Endothelial cell of umbilical vein (primary cell): ENCODE results near the gene MRTFA. TPM values are rescaled to one million over a fixed set of nuclear protein-coding genes. Genes with fewer than 3 reads are reported as not detected.

Source experiments
- BruUV-seq: library from RNA; stranded (reverse); fragments of 400-500 nt; replicated peaks from 2 replicates; lab custom pipeline; 2021; lab: Mats Ljungman, UMichigan
- CTCF ChIA-PET: fragments of 300-600, 350-600 bp; sonication (Branson Sonifier 250); formaldehyde crosslinking; loops from one replicate; lab custom pipeline; 2021; ENCODE audit warnings: antibody characterized with exemption, inconsistent platforms; lab: Charles Lee
- POLR2A ChIA-PET: fragments of 300-600, 350-600 bp; sonication (Branson Sonifier 250); formaldehyde crosslinking; loops from one replicate; lab custom pipeline; 2021; ENCODE audit warnings: antibody characterized with exemption, inconsistent platforms; lab: Charles Lee
- DNase-seq: peaks from one replicate; pipeline ENCODE4 v3.0.0-alpha.2; 2011; ENCODE audit warnings: low read depth, low spot score
- FAIRE-seq: peaks from 2 replicates; lab custom pipeline; 2011; peaks lifted over from hg19 to GRCh38; lab: Jason Lieb, UNC
- H2AFZ ChIP-seq: 2 replicates; pipeline ENCODE4 v1.6.0; 2012; ENCODE audit warnings: low read depth, low read length, control low read depth, inconsistent platforms
- H3K27ac ChIP-seq: 2 replicates; pipeline ENCODE4 v1.5.1; 2011; ENCODE audit warnings: low read depth, mild to moderate bottlenecking, control low read depth, low read length, moderate library complexity; ENCODE audit not compliant: insufficient read depth
- H3K27me3 ChIP-seq, 2 experiments: 2 replicates each; pipeline versions ENCODE4 v1.6.0 to v1.6.1; 2011; ENCODE audit warnings: low read length in 2 of 2, mixed read lengths in 1 of 2; ENCODE audit not compliant: control insufficient read depth in 2 of 2, insufficient read depth in 2 of 2
- H3K36me3 ChIP-seq, 2 experiments: 2 replicates in 1 of 2; 3 replicates in 1 of 2; pipeline ENCODE4 v1.5.1; 2011; ENCODE audit warnings: low read length in 2 of 2, mild to moderate bottlenecking in 1 of 2, moderate library complexity in 1 of 2; ENCODE audit not compliant: control insufficient read depth in 2 of 2, insufficient read depth in 2 of 2; ENCODE audit errors: extremely low read depth in 1 of 2
- H3K4me1 ChIP-seq: 3 replicates; pipeline ENCODE4 v1.5.1; 2011; ENCODE audit warnings: mild to moderate bottlenecking, low read length; ENCODE audit not compliant: control insufficient read depth, insufficient read depth; ENCODE audit errors: extremely low read depth
- H3K4me2 ChIP-seq: 2 replicates; pipeline ENCODE4 v1.6.1; 2011; ENCODE audit warnings: low read length, control low read depth, mixed read lengths; ENCODE audit not compliant: insufficient read depth
- H3K4me3 ChIP-seq, 3 experiments: fragments of 200-600 bp in 1 of 3; sonication (generic), shearing (Covaris generic) in 1 of 3; replicated peaks in 1 of 3; 2 replicates each; pipeline ENCODE4 v1.5.1; 2011 to 2016; ENCODE audit warnings: control low read depth in 3 of 3, low read length in 3 of 3, mild to moderate bottlenecking in 2 of 3, inconsistent platforms in 1 of 3, low read depth in 1 of 3, moderate library complexity in 1 of 3; ENCODE audit not compliant: insufficient read depth in 1 of 3
- H3K79me2 ChIP-seq: 2 replicates; pipeline ENCODE4 v1.6.0; 2012; ENCODE audit warnings: low read length, inconsistent platforms; ENCODE audit not compliant: control insufficient read depth, insufficient read depth
- H3K9ac ChIP-seq: replicated peaks from 2 replicates; pipeline ENCODE3; 2011; ENCODE audit warnings: low read length, control low read depth; ENCODE audit not compliant: insufficient read depth; ENCODE audit errors: extremely low read depth
- H3K9me1 ChIP-seq: replicated peaks from 3 replicates; pipeline ENCODE4 v1.6.0; 2011; ENCODE audit warnings: mild to moderate bottlenecking, low read length; ENCODE audit not compliant: control insufficient read depth, insufficient read depth; ENCODE audit errors: extremely low read depth
- H3K9me3 ChIP-seq: replicated peaks from 2 replicates; pipeline ENCODE4 v1.5.1; 2012; ENCODE audit warnings: low read length, inconsistent platforms; ENCODE audit not compliant: control insufficient read depth, insufficient read depth
- H4K20me1 ChIP-seq: replicated peaks from 2 replicates; pipeline ENCODE3; 2011; ENCODE audit warnings: mild to moderate bottlenecking, low read length; ENCODE audit not compliant: control insufficient read depth, insufficient read depth; ENCODE audit errors: extremely low read depth
- EZH2 ChIP-seq: IDR thresholded peaks from 2 replicates; pipeline ENCODE4 v1.6.1; 2012; ENCODE audit warnings: borderline replicate concordance, low read depth, mild to moderate bottlenecking, moderate library complexity, low read length, inconsistent platforms; ENCODE audit not compliant: severe bottlenecking
- FOS ChIP-seq: IDR thresholded peaks from 2 replicates; pipeline ENCODE4 v1.6.1; 2011; ENCODE audit warnings: mild to moderate bottlenecking, low read length, moderate library complexity, borderline replicate concordance; ENCODE audit not compliant: insufficient read depth
- GATA2 ChIP-seq: IDR thresholded peaks from 2 replicates; pipeline ENCODE4 v1.7.0; 2011; ENCODE audit warnings: low read depth, mild to moderate bottlenecking, moderate library complexity, mixed read lengths, low read length; ENCODE audit not compliant: insufficient read length, insufficient read depth
- JUN ChIP-seq: IDR thresholded peaks from 2 replicates; pipeline ENCODE4 v1.6.1; 2011; ENCODE audit warnings: borderline replicate concordance, low read depth; ENCODE audit not compliant: insufficient read length, insufficient read depth
- MYC ChIP-seq: IDR thresholded peaks from one replicate; pipeline ENCODE4 v1.6.1; 2011; ENCODE audit warnings: mild to moderate bottlenecking, low read depth, low read length
- POLR2A ChIP-seq: IDR thresholded peaks from 2 replicates; pipeline ENCODE4 v1.6.1; 2012; ENCODE audit warnings: low read depth, mild to moderate bottlenecking, control low read depth, low read length
- POLR2AphosphoS5 ChIP-seq: IDR thresholded peaks from 2 replicates; pipeline ENCODE4 v1.6.1; 2012; ENCODE audit warnings: low read depth, mild to moderate bottlenecking, control low read depth, low read length, moderate library complexity; ENCODE audit not compliant: insufficient read depth
- dilution Hi-C: fragments of 300-500 bp; cut with MboI; formaldehyde crosslinking; loops from one replicate; pipeline ENCODE4 v1.15.0; 2019; ENCODE audit warnings: low sequenced_read_pairs; ENCODE audit not compliant: extremely low pct_ligation_motif_present
- intact Hi-C: fragments of 100-400 bp; cut with micrococcal nuclease; formaldehyde crosslinking; loops from one replicate; pipeline ENCODE4 v1.10.0; 2022
- polyA plus RNA-seq, 4 experiments: library from polyadenylated mRNA; depleted of rRNA in 3 of 4; stranded (reverse) in 3 of 4; unstranded in 1 of 4; fragments of >200 nt; gene quantifications; 2 replicates each; pipeline versions ENCODE4 v1.2.1 to v1.2.3, GENCODE V29; 2011 to 2012; ENCODE audit warnings: missing spikeins in 1 of 4
- total RNA-seq: library from RNA; stranded (reverse); gene quantifications from 2 replicates; pipeline ENCODE4 v1.2.3, GENCODE V29; 2021
- TF ChIP-seq, protein P1 (sequence below): IDR thresholded peaks from 2 replicates; pipeline ENCODE4 v1.6.1; 2011; ENCODE audit not compliant: insufficient read depth, insufficient read length
- TF ChIP-seq, protein P2 (sequence below), 2 donors: IDR thresholded peaks; 1 replicate in 1 of 2; 2 replicates in 1 of 2; pipeline ENCODE4 v1.5.1; 2011; ENCODE audit warnings: low read length in 2 of 2, mild to moderate bottlenecking in 2 of 2, moderate library complexity in 2 of 2, control low read depth in 1 of 2, inconsistent platforms in 1 of 2, low read depth in 1 of 2; ENCODE audit not compliant: insufficient read depth in 1 of 2; ENCODE audit errors: extremely low read depth in 1 of 2

The MRTFA gene
- total and polyA plus RNA-seq, 2 donors (not counting 3 experiments of a cell fraction or from before 2014, with no cell fraction given), result 13.6 to 44.1 TPM

DNA sequence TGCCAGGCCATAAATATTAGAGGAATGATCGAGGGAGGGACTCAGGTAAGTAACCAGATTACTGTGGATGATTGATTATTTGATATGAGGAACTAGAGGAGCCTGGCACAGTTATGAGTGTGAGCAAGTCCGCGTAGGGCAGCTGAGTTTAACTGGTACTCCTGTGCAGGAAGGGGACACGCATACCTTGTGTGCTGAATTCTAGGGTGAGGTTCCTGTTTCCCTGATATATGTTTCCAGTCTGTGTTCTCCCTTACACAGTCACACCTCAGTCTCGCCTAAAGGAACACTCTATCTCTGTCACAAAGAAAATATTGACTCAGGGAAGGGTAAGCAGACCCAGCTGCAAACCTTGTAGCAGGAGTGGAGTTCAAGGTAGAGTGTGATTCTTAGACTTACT, 248.8 kb downstream of the MRTFA start:
- peaks cover 10% of the 10 kb centered on the region for H3K4me1 ChIP-seq
- intact Hi-C loops, result no loop called here
- H3K4me3 ChIP-seq, result no peak overlapping the region
- H3K27me3 ChIP-seq, result no peaks in the 10 kb centered on the region
- no peak for TF ChIP-seq POLR2A
- TF ChIP-seq, protein P1, sequence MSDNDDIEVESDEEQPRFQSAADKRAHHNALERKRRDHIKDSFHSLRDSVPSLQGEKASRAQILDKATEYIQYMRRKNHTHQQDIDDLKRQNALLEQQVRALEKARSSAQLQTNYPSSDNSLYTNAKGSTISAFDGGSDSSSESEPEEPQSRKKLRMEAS, result no peak
- TF ChIP-seq GATA2, result no peak
- TF ChIP-seq FOS, result no peak
- TF ChIP-seq JUN, result no peak
- TF ChIP-seq MYC, result no peak
- no peak for TF ChIP-seq EZH2
- no peak for TF ChIP-seq POLR2AphosphoS5
- TF ChIP-seq, protein P2, sequence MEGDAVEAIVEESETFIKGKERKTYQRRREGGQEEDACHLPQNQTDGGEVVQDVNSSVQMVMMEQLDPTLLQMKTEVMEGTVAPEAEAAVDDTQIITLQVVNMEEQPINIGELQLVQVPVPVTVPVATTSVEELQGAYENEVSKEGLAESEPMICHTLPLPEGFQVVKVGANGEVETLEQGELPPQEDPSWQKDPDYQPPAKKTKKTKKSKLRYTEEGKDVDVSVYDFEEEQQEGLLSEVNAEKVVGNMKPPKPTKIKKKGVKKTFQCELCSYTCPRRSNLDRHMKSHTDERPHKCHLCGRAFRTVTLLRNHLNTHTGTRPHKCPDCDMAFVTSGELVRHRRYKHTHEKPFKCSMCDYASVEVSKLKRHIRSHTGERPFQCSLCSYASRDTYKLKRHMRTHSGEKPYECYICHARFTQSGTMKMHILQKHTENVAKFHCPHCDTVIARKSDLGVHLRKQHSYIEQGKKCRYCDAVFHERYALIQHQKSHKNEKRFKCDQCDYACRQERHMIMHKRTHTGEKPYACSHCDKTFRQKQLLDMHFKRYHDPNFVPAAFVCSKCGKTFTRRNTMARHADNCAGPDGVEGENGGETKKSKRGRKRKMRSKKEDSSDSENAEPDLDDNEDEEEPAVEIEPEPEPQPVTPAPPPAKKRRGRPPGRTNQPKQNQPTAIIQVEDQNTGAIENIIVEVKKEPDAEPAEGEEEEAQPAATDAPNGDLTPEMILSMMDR (IDR thresholded peaks at IDR 0.05; ENCODE audit: extremely low read depth in 1 of 2, insufficient read depth in 1 of 2, low read depth in 1 of 2, low read length in 2 of 2), result no peak
- dilution Hi-C loops, result no loop called here
- H3K9me3 ChIP-seq, result no peaks in the 10 kb centered on the region
- no peak overlapping the region for H3K4me2 ChIP-seq
- no peak overlapping the region for H2AFZ ChIP-seq
- no peak for DNase-seq
- no peak for FAIRE-seq
- H3K36me3 ChIP-seq, result no peaks in the 10 kb centered on the region
- H3K79me2 ChIP-seq, result peaks cover 2% of the 10 kb centered on the region
- POLR2A ChIA-PET, result no interaction called here
- CTCF ChIA-PET, result interaction anchor here (1.2 kb wide), 1 partner anchor 9 kb away, joined by 3 read pairs; no protein-coding TSS in a partner anchor
- H3K9me1 ChIP-seq, result no peaks in the 10 kb centered on the region
- H3K27ac ChIP-seq, result no peak overlapping the region
- no peaks in the 10 kb centered on the region for H4K20me1 ChIP-seq
- H3K9ac ChIP-seq, result no peak overlapping the region
- BruUV-seq, result no TSS peak
